GM18951 (cell line): ENCODE results near the gene LBR.

ENCODE experiments used
- POLR2A ChIP-seq: IDR thresholded peaks from 4 replicates; pipeline ENCODE4 v1.6.1; 2011; ENCODE audit warnings: mild to moderate bottlenecking; ENCODE audit not compliant: insufficient read length, insufficient read depth; ENCODE audit errors: extremely low read depth
- in situ Hi-C: fragments of 300-500 bp; cut with MboI; formaldehyde crosslinking; loops from one replicate; pipeline ENCODE4 v1.12.0; 2022; ENCODE audit warnings: low sequenced_read_pairs, mixed read lengths, inconsistent platforms; ENCODE audit not compliant: unreplicated experiment

Gene LBR

DNA sequence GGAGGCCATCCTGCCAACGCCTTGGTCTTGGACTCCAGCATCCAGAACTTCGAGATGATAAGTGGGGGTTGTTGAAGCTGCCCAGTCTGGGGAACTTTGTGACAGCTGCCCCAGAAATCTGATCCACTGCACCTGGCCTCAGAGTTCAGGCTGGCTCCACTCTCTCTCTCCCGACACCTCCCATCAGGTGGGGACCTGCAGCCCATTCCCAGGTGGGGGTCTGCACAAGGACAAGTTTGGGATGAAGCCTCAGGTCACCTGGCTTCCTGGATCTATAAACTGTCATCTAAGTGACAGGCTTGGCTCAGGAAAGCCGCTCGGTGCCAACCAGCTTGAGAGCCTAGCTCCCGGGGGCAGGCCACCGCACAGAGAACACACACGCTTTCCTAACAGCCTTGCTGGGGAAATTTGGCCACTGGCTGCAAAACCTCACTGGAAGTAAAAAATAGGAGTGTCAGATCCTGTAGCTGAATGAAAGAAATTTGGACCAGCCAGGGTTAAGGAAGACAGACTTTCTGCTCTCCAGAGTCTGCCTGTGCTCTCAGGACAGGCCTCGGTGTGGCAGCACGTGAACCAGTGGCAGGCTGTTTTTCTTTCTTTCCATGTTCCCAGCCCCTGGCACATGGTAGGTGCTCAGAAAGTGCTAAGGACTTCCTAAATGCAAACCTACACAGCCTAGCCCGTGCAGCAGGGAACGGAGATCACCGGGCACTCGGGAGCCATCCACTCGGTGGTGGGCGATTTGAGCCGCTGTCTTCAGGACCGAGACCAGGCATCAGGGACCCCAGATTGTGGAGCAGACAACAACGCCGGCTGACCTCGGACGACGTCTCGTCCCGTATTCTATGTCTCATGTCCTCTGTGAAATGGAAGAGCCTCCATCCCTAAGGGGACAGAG is 42.6 kb upstream of the LBR start:
- in situ Hi-C loops: loop anchor here (10.0 kb wide), 1 partner anchor 504 kb away; no protein-coding TSS in a partner anchor
- TF ChIP-seq POLR2A: no peak

DNA sequence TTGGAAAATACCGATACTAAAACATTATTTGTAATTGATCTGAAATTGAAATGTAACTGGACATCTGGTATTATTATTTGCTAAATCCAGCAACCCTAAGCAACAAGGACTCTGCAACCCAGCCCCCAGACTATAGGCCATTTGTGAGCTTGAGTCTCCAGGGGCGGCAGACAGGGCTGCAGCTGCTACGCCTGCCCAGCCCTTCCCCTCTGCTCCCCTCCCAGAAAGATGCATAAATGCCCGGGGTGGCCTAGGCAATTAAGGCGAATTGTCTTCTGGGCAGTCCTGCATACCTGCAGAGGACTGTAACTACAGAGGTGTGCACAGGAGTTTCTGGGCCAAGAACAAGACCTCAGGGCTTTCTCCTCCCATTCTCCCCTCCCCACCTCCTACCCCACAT is 41.2 kb upstream of the LBR start:
- in situ Hi-C loops: no loop called here
- TF ChIP-seq POLR2A: no peak

DNA sequence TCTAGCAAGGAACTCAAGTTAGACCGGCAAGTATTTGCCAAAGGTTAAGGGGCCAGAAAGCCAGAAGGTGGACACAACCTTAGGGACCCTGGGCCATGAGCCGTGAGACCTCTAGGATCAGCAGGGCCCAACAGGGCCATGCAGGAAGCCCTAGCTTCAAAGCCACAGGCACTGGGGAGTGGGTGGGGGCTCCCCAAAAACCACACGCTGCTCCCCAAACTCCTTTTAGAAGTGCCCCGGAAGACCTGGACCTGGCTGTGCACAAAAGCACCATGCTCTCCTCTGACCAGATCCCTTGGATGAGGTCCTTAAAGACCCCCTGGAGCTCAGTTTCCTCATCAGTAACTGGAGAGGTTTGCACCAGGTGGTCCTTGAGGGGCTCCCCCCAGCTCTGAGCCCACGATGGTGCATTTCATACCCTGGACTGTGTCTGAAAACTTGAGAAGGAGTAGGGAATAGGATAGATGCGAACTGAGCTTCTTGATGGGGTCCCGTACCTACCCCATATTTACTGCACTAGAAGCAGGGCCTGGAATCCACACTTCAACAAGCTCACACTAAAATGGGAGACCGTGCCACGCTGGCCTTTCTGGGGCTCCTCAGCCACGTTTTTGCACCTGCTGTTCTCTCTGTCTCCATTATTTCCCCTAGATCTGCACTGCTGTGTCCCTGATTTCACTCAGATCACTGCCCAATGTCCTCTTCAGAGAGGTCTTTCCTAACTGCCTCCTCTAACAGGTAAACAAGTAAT is 40.6 kb upstream of the LBR start:
- no peak for TF ChIP-seq POLR2A
- in situ Hi-C loops: no loop called here

DNA sequence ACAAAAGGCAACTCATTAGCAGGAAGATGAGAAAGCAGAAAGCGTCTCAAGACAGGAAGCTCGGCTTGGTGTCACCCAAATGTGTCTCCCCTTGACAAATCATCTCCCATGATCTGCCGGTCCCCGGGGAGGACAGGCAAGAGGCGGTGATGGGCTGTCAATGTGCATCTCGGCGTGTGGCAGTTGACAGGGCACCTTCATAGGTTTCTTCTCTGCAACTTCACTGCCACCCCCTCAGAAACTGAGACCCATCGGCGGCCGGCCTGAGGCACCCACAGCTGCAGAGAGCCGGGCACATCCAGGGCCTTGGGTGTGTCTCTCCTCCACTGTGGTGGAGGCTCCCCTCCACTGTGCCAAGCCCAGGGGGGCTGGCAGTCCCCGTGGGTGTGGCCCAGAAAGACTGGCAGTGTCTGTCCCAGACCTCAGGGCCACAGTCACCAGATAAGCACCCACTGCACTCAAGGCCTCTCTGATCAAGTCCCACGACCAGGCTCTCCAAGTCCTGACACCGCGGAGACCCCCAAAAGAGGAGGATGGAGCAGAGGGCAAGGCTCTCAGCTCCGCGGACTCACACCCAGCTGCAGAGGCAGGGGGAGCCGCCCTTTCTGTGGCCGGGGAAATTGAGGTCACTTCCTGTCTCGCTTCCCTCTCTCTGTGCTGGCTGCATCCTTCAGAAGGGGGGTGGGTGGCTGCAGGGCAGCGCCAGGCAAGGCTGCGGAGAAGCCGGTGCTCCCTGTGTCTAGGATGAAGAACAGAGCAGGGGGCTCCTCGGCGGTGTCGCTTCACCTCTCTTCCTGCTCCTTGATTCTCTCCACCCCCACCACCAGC is 39.6 kb upstream of the LBR start:
- peak; percentile 91 for TF ChIP-seq POLR2A
- in situ Hi-C loops: no loop called here

DNA sequence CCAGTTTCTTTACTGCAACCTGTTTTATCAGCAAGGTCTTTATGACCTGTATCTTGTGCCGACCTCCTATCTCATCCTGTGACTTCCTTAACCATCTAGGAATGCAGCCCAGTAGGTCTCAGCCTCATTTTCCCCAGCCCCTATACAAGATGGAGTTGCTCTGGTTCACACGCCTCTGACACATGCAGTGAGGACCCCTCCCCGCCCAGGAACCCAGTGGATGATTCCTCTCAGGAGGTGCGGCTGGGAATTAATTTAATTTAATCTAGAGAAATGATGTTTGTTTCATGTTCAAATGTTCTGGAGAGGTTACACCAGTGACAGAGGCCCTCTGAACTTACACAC is 39.0 kb upstream of the LBR start:
- in situ Hi-C loops: no loop called here
- no peak for TF ChIP-seq POLR2A

DNA sequence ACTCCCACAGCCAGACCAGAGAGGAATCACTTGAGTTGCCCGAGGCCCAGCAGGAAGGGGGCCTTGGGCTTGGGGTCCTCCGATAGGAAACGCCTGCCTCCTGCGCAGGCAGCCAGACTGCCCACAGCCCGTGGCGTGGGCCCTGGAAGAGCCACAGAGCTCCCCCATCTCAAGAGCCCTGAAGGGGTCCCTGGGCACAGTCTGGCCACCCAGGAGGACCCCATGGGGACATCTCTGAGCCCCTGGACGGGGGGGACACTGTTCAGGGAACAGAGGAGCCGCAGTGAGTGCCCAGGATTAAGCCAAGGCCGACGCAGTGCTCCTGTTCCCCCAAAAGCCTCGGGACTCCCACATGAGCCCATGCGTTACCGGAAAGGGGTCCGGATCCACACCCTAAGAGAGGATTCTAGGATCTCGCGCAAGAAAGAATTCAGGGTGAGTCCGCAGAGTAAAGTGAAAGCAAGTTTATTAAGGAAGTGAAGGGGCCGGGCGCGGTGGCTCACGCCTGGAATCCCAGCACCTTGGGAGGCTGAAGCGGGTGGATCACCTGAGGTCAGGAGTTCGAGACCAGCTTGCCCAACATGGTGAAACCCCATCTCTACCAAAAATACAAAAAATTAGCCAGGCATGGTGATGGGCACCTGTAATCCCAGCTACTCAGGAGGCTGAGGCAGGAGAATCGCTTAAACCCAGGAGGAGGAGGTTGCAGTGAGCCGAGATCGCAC is 38.1 kb upstream of the LBR start:
- in situ Hi-C loops: no loop called here
- TF ChIP-seq POLR2A: no peak

DNA sequence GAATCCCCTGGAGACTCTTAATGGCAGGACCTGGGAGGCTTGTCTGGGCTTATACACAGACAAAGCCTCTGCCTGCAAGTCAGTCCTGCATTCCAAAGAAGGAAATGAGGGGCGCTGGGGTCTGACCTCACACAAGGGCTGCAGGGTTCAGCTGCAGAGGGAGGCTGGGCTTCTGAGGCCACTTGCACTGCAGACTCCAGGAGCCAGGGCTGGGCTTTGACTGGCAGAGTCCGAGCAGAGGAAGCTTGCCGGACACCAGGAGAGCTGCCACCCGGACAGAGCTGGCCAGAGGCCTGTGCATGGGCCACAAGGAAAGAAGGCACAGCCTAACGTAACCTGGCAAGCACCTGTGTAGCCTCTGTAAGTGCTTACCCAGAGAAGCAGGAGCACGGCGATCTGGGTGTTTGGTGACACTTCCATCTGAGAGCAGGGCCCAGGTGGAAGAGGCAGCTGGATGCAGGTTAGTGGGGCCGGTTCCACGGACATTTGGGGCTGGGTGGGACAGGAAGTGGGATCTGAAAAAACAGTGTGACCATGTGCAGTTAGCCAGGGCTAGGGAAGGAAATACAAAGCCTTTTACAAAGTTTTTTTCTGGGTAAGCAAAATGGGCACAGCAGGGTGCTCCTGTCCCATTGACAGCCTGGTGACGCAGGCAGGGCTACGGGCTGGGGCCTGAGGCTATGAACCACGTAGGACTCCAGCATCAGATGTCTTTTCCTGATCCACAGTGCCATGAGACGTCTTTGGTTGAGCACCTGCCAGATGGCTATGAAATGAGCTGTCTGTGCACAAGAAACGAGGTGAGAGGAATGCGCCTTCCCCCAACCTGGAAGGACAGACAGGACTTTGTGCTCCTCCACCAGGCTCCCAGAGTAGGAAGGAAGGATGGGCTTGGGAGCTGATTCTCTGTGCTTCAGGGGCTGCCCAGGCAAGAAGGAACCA is 37.3 kb upstream of the LBR start:
- in situ Hi-C loops: no loop called here

DNA sequence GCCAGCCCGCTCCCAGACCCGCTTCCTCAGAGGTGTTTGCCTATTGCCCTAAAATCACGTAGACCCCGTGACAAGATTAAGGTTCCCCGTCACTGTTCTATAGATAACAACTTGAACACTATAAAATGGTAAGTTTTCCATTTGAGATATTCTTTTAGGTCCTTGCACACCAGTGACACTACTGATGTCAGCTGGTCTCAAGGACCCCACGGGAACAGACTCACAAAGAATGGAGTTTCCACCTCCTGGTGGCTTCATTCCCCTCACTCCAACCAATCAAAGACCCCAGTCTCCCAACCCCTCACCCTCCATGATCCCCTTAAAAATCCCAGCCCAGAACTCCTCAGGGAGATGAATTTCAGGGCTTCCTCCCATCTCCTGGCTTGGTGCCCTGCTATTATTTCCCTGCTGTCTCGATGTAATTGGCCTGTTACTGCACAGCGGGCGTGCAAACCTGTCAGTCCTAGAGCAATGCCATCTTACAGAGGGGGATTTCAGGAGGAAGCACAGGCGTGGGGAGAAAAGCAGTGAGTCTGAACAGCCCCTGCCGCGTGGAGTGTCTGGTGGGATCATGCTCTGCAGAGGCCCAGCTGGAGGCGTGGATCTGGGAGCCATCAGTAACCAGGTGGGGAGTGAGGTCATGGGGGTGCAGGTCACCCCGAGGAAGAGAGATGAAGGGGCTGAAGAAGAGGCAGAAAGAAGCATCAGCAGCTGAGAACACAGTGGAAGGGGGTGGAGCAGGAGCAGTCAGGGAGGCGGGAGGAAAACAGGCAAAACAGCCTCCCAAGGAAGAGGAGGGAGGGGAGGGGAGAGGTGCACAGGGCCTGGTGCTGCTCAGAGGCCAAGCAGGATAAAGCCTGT is 35.1 kb upstream of the LBR start:
- in situ Hi-C loops: no loop called here
- TF ChIP-seq POLR2A: no peak

More for the DNA sequence above, 37.3 kb upstream of the LBR start:
- TF ChIP-seq POLR2A: no peak

DNA sequence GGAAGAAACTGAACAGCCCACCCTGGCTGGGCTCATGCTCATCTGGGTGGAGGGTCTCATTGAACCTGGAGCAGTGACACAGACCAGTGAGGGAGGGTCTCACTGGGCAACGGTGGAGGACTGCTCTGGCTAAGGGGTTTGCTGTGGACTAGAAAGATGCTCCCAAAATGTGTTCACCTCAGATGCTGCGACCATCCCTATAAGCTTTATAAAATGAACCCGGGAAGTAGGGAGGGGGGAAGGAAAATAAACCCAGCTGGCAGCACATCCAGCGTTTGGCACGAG is 34.5 kb upstream of the LBR start:
- in situ Hi-C loops: no loop called here
- no peak for TF ChIP-seq POLR2A

DNA sequence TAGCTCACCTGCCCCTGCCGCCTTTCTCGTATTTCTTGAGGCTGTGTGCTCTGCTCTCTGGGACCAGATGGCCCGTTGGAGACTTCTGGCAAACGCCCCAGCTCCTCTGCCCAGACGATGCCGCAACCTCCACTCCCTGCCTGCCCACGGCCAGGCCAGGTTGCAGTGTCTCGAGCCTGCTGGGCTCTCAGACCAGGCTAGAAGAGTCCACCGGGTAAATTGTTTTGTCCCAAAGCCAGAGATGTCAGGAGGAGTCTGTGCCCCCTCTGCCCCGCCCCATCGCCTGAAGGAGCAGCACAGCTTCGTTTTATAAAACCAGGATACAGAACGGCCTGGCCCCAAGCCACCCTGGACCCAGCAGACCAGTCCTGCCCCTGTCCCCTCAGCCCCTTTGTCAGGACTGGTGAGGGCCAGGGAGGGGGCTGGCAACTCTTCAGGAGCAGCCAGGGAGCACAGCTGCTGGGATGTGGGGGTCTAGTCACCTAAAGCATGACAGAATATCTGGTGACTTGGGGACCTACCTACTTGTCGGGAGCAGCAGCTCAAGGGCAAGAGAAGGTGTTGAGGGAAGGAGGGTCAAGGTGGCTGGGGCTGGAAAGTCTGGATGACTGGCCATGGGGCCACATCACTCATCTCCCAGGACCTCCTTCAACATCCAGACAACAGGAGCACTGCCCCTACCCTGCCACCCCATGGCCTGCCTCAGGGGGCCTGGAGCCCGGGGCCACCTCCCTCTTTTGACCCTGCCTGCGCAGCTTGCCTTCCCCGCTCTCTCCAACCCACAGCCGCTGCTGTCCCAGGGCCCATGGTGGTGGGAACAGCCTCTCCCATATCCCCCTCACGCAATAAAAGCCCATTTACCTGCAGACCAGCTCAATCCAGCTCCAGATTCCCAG is 33.9 kb upstream of the LBR start:
- in situ Hi-C loops: no loop called here
- TF ChIP-seq POLR2A: no peak
